GM20000 (cell line): Measurements from ENCODE around the gene SYNM.

Source experiments
- DNase-seq: peaks from one replicate; pipeline ENCODE4 v3.0.0; 2012; ENCODE audit warnings: low spot score
- CTCF ChIP-seq: IDR thresholded peaks from 2 replicates; pipeline ENCODE4 v1.5.1; 2012; ENCODE audit warnings: mild to moderate bottlenecking, control low read depth; ENCODE audit errors: extremely low read depth, missing control alignments

Gene SYNM

DNA sequence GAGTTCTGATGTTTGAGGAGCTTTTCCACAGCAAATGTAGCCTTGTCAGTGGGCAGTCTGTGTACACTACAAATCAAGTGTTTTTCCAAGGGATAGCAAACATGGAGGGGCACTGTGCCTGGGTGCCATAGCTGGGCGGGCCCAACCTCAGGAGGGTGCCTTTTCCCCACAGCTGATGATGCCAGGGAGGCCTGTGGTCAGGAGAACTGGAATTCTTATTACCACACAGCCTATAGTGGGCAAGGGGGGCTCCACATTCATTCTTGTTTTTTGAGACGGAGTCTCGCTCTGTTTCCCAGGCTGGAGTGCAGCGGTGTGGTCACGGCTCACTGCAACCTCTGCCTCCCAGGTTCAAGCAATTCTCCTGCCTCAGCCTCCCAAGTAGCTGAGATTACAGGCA is 41.8 kb downstream of the SYNM start:
- no peak for DNase-seq
- no peak for TF ChIP-seq CTCF

GRCh38 chr15:99148851-99149276 is 44.0 kb downstream of the SYNM start:
- no peak for DNase-seq
- no peak for TF ChIP-seq CTCF

GRCh38 chr15:99149366-99149765 is 44.5 kb downstream of the SYNM start:
- DNase-seq, result no peak
- TF ChIP-seq CTCF, result no peak

DNA sequence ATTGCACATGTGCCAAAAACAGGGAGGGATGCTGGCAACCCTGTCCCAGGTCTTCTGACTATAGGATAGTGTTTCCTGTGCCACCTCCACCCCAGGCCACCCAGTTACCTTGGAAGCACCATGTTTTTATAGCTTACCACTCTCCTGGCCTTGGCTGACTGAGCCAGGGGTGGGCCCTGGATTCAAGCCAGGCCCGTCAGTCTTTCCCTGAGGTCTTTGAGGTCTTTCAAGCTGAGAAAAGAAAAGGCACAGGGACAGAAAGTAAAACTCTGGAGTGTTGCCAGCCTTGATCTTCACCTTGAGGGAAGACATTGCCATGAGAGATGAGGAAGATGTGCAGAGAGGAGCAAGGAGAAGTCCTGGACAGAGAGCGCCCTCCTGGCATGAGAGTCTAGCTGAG is 46.3 kb downstream of the SYNM start:
- TF ChIP-seq CTCF, result no peak
- no peak for DNase-seq

GRCh38 chr15:99153026-99153535 is 48.2 kb downstream of the SYNM start:
- no peak for DNase-seq
- TF ChIP-seq CTCF, result no peak

DNA sequence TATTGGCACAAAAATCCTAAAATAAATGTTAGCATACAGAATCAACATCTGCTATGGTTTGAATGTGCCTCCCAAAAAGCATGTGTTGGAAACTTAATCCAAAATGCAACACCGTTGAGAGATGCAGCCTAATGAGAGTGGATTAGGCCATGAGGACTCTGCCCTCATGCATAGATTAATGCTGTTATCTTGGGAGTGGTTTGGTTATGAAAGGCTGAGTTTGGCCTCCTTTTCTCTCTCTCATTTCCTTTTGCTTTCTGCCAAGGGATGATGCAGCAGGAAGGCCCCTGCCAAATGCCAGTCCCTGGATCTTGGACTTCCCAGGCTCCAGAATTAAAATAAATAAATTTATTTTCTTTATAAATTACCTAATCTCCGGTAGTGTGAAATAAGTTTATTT is 49.4 kb downstream of the SYNM start:
- TF ChIP-seq CTCF, result no peak
- DNase-seq, result no peak

- TF ChIP-seq CTCF, result no peak
- DNase-seq, result no peak
Measured at GRCh38 chr15:99155961-99156443, 51.1 kb downstream of the SYNM start.
